ENCODE measurements around the gene FCER1A. TPM values are rescaled to one million over a fixed set of nuclear protein-coding genes. Genes with fewer than 3 reads are reported as not detected.

The FCER1A gene
- total RNA-seq, 4 donors from 2014 or later = not detected

DNA sequence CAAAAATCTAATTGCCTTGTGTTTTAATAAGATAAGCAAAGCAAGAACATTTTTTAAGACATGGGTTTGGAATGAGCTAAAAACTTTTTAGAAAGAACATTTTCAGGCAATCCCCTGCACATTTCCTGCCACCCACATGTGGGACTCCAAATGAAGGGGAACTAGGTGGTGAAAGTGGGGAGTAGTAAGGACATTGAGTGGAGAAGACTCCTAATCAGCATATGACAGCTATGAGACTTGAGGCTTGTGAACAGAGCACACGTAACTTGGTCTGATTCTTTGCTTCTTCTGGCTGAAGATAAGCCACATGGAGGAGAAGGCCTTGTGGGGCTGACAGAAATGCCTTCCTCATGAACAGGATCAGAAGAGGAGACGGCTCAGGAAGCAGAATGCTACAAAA is 50.3 kb downstream of the FCER1A start:
- Histone ChIP-seq H3K36me3 (no peaks in the 10 kb centered on the region), H3K27me3 (no peaks in the 10 kb centered on the region), H3K4me1 (no peaks in the 10 kb centered on the region), H3K9me3 (peaks cover 0 to 6% (median 0%) of the 10 kb centered on the region in 3 donors), H3K27ac (no peak overlapping the region), H3K4me3 (no peak overlapping the region)
- ATAC-seq (no peak), DNase-seq (no peak)
- intact Hi-C loops (cut with DNase I; ENCODE audit: low total_unique reads) (no loop called here), in situ Hi-C loops (cut with MboI; ENCODE audit: low sequenced_read_pairs in 4 of 4) (no loop called here)
- TF ChIP-seq, protein P1, sequence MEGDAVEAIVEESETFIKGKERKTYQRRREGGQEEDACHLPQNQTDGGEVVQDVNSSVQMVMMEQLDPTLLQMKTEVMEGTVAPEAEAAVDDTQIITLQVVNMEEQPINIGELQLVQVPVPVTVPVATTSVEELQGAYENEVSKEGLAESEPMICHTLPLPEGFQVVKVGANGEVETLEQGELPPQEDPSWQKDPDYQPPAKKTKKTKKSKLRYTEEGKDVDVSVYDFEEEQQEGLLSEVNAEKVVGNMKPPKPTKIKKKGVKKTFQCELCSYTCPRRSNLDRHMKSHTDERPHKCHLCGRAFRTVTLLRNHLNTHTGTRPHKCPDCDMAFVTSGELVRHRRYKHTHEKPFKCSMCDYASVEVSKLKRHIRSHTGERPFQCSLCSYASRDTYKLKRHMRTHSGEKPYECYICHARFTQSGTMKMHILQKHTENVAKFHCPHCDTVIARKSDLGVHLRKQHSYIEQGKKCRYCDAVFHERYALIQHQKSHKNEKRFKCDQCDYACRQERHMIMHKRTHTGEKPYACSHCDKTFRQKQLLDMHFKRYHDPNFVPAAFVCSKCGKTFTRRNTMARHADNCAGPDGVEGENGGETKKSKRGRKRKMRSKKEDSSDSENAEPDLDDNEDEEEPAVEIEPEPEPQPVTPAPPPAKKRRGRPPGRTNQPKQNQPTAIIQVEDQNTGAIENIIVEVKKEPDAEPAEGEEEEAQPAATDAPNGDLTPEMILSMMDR (IDR thresholded peaks at IDR 0.05 in 4 of 5, conservative IDR thresholded peaks at IDR 0.05 in 1 of 5) = no peak
- TF ChIP-seq POLR2A (IDR thresholded peaks at IDR 0.05) = no peak

Other genes starting within 250 kb of the FCER1A start
- gene AIM2, start 225.6 kb upstream of the FCER1A start, total RNA-seq = not detected
- gene CADM3, start 130.7 kb upstream of the FCER1A start, total RNA-seq = 1 to 10 TPM in 2 of 4 donors, under 1 TPM in 1, not detected in 1; 0.76 to 1.2 (median 1.0) TPM
- 10 to 100 TPM; 10.1 to 34.8 (median 21.8) TPM for gene ACKR1, start 97.5 kb upstream of the FCER1A start, total RNA-seq
- gene OR10J4, start 129.9 kb downstream of the FCER1A start, total RNA-seq = not detected
- gene OR10J1, start 137.4 kb downstream of the FCER1A start, total RNA-seq = not detected
- gene OR10J5, start 233.7 kb downstream of the FCER1A start, total RNA-seq = not detected

All from gastrocnemius medialis (tissue), 4 donors.